SKM-1 treated with dmso at 0.1 percent for 144 hours (cell line): ENCODE data around the gene GTF3C1.

ENCODE experiments used
- DNase-seq: peaks from one replicate; lab custom pipeline; 2025; ENCODE audit not compliant: unreplicated experiment; lab: John Stamatoyannopoulos, UW

Gene GTF3C1

DNA sequence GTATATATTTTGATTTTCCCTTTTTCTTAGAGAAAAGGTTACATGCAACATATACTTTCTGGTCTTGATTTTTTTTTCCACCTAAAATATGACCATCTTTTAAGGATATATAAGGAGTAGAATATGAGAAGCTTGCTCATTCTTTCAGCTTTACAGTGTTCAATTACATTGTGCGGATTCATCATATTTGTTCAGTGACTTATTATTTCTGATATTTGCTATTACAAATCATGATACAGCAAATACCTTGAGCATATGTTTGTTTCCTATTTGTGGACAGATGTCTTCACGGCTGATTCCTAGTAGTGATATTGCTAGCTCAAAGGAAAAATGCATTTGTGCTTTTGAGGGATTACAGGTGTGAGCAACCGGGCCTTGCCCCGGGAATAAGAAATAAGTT is 18.4 kb upstream of the GTF3C1 start:
- no peak for DNase-seq

DNA sequence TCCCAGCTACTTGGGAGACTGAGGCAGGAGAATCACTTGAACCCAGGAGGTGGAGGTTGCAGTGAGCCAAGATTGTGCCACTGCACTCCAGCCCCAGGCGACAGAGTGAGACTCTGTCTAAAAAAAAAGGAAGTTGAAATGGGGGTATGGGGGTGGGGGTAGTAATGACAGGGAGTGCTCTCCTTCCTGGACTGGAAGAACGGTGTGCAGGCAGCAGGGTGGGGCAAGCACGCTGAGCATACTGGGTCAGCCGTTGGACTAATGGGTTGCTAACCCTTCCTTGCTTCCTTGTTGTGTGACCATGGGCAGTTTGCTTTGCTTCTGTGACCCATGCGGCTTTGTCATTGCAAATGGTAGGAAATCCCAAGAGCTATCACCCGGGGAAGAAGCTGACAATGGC is 16.7 kb upstream of the GTF3C1 start:
- peak; percentile 84 for DNase-seq

DNA sequence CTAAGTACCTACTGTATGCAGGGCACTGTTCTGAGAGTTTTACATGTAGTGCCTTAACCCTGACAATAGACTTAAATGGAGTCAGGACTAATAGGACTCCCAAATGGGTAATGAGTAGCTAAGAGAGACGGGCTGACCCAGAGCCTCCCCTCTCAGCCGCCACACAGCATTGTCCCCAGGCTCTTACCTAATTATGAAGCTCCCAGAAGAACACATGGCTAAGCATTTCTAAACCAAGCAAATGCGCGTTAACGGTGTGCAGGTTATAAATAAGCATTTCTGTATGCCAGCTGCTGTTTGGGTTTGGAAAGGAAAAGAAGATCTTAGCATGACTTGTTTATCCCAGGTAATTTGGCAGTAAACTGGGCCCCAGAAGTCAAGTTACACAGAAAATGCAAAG is 14.5 kb upstream of the GTF3C1 start:
- DNase-seq: no peak

DNA sequence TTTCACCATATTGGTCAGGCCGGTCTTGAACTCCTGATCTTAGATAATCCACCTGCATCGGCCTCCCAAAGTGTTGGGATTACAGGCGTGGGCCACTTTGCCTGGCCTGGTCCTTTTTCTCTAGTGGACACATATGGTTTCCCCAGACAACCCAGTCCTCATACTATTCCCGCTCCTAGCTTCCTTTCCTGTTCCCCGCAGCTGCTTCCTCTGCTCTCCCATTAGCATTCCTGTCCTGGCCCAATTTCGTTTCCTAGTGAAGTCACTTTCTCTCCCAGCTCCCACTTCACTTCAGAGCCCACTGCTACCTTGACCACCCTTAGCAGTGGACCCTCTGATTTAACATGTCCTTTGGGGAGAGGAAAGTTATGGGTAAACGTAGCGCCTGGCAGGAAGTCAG is 11.5 kb upstream of the GTF3C1 start:
- no peak for DNase-seq

DNA sequence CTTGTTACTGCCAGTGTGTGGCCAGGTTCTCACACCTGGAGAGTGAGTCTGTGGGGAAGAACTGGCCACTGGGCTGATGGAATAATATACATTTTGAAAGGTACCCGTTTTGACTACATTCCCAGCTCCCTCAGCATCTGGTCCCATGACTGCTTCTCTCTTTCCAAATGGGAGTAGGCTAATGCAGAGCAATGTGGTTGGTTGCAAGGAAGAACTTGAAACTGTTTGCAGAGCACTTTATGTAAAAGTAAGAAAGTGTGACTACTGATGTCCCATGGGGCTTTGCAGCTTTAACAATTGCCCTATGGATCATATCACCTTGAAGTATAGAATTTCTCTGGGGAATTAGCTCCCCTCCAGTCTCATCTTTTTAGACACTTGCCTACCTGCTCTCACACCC is 9.2 kb upstream of the GTF3C1 start:
- no peak for DNase-seq

DNA sequence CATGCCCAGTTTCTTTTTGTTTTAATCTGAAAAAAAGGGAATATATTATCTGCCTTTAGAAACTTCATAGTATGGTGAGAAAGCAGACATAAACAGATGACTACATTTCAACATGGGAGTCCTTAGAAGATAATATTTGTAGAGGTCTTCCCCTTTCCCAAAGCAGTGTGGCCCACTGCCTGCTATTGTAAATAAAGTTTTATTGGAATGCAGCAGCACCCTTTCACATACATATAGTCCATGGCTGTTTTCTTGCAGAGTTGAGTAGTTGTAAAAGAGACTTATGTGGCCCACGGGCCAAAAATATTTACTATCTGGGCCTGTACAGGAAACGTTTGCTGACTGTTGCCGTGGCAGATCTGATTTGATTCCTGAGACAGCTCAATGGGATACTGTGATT is 8.7 kb upstream of the GTF3C1 start:
- no peak for DNase-seq

DNA sequence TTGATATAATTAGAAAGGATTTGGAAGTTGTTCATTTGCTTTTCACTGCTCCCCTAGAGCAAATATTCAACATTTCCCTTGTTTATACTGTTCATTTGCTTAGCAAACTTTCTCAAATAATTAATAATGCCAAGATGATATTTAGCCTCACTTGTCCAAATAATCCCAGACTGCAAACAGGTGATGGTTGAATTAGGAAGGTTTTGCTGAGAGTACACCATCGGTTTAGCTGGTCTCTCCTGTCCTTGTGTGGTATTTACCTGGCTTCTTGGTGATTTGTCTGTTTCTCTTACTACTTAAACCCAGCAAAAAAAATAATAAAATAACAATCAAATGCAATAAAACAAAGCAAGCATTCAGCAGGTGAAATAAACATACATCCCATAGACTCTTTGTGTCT is 6.8 kb upstream of the GTF3C1 start:
- no peak for DNase-seq

DNA sequence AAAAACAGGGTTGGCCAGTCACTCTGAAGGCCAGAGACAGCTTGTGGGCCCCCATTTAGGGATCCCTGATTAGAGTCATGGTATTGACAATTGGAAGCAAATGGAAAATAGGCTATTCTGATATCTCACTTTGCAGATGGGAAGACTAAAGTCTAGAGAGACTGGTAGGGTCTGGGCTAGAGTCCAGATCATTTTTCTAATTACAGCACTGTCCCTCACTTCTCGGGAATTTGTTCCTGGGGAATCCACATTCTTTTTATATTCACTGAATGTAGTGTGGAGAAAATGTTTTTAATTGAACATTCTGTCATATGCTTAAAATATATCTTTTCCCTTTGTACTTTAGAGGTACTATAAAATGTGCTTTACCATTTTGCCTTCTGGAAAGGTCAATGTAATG is 1.3 kb upstream of the GTF3C1 start:
- no peak for DNase-seq

DNA sequence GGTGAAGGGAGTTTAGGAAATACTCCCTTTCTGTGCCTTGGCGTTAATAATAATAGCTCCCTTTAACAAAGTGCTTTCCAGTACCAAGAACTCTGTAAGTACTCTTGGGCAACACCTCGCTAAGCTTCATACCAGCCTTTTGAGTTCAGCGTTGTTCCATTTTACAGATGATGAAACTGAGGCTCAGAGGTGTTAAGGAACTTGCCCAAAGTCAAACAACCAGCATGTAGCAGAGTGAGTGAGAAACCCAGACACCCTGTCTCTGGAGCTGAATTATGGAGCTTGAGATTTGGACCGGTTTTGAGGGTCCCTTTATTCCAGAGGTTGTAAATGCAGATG is 838 bp upstream of the GTF3C1 start:
- no peak for DNase-seq

DNA sequence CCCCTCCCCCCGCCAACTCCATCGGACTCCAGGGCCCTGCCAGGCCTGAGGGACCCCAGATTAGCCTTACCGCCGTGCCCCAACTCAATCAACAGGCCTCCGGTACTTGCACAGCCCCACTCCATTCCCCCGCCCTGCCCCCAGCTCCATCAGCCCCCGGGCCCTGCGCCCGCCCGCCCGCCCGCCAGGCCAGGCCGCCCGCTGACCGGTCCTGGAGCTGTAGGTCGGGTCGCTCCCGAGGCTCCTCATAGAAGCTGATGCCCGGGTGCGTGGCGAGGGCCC is 308 bp downstream of the GTF3C1 start:
- no peak for DNase-seq

DNA sequence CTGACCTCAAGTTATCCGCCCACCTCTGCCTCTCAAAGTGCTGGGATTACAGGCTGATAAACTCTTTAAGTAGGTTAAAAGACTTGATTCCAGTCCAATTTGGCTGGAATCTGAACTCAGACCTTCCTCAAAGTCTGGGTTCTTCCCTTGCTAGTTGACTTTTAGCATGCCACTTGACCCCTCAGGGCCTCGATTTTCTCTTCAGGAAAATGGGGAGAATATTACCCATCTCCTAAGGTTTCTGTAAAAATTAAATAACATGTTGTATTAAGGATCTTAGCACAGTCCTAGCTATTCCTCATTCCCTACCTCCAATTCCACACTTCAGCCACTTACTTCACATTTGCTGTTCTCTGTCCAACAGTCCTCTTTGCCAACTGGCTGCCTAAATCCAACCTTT is 1.9 kb downstream of the GTF3C1 start:
- DNase-seq: no peak

DNA sequence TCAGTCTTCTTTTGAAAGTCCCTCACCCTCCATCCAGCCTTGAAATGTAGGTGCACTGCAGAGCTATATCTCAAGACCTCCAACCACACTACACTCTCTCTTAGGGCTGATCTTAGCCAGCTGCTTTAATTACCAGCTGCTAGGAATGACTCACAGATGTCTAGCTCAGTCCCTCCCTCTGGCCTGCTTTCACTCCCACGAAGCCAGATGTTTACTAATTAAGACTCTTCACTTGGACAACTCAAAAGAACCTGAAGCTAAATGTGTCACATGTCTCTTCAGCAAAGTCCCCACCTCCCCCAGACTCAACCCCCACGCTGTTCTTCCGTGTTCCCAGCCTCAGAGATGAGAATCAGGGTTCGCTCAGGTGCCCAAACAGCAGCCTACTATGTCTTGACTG is 2.6 kb downstream of the GTF3C1 start:
- no peak for DNase-seq

DNA sequence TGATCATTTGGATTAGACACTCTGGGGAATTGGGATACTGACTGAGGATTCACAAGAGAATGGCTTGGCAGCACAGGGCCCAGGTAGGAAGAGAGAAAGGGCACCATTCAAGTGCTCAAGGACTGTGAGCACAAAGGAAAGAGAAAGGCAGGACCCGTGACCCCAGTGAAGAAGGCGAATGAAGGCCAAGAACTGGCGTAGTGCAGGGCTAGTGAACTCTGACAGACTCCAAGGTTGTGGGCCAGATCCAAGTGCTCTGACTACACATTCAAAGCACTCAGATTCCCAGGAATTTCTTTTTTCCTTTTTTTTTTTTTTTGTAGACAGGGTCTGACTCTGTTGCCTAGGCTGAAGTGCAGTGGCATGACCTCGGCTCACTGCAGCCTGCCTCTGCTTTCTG is 5.0 kb downstream of the GTF3C1 start:
- no peak for DNase-seq

DNA sequence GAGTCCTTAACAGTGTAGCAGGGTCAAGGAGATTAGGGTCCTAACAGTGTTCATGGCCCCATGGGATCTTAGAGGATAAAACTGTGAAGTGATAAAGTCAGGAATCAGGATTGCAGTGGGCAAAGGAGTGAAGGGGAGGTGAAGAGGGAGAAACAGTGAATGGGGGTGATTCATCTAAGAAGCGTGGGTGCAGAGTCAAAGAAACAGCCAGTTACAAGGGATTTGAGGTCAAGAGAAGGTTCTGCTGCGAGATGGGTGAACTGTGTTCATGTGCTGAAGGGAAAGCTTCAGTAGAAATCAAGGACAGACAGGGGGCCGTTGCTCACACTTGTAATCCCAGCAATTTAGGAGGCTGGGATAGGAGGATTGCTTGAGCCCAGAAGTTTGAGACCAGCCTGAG is 5.9 kb downstream of the GTF3C1 start:
- DNase-seq: no peak

DNA sequence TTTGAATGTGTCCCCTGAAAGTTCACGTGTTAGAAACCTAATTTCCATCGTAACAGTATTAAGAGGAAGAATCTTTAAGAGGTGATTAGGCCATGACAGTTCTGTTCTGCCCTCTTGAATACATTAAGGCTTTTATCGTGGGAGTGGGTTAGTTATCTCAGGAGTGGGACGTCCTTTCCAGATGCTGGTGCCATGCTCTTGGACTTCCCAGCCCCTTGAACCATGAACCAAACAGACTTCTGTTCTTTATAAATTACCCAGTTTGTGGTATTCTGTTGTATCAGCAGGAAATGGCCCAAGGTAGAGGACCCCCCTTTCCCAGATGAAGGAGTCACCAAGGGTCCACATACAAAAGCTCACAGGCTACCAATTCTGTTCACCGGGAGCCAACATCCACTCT is 10.1 kb downstream of the GTF3C1 start:
- DNase-seq: no peak

DNA sequence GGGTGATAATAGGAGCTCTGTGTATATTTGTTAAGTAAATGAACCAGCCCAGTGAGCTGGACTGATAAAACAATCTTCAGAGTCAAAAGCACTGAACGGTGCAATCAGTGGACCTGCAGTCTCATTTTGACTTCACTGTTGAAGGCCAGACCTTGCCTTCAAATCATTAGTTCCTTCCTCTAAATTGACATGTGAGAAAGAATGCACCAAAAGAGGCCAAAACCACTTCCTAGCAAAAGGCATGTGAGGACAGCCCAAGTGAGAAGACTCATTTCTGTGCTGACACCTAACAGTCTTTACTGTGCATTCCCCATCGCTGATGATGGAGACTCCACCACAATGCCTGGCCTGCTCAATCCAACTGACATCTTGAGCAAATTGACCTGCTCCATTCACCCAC is 10.6 kb downstream of the GTF3C1 start:
- DNase-seq: no peak

DNA sequence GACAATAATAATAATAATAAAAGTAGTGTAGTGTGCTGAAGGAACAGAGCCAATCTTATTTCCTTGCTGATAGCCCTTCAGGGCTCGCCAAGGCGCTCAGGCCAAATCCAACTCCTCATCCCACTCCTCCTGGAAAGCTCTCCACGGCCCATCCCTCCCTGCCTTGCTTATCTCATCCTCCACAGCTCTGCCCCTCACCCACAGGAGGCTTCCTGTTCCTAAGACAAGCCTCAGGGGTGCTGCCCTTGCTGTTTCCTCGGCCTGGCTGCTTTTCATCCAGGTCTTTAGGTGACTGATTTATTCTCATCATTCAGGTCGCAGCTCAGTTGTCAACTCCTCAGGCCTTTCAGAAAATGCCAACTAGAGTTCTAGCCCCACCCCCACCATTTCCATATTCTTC is 11.2 kb downstream of the GTF3C1 start:
- no peak for DNase-seq

DNA sequence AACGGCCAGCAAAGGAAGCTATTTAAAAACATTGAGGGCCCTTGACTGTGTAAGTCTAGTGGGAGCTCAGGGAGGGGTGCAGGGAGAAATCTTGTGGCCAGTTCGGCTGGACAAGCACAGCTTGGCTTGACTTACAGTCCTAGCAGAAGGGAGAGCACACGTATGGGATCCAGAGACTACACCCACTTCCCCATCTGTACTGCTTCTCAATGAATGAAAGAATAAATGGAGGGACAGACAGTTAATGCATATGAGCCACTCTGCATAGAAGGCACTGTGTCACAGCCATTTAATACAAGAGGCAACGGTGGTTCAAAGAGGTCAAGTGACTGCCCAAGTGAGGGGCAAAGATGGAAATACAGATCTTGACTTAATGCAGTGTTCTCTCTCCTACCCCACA is 15.5 kb downstream of the GTF3C1 start:
- DNase-seq: no peak

DNA sequence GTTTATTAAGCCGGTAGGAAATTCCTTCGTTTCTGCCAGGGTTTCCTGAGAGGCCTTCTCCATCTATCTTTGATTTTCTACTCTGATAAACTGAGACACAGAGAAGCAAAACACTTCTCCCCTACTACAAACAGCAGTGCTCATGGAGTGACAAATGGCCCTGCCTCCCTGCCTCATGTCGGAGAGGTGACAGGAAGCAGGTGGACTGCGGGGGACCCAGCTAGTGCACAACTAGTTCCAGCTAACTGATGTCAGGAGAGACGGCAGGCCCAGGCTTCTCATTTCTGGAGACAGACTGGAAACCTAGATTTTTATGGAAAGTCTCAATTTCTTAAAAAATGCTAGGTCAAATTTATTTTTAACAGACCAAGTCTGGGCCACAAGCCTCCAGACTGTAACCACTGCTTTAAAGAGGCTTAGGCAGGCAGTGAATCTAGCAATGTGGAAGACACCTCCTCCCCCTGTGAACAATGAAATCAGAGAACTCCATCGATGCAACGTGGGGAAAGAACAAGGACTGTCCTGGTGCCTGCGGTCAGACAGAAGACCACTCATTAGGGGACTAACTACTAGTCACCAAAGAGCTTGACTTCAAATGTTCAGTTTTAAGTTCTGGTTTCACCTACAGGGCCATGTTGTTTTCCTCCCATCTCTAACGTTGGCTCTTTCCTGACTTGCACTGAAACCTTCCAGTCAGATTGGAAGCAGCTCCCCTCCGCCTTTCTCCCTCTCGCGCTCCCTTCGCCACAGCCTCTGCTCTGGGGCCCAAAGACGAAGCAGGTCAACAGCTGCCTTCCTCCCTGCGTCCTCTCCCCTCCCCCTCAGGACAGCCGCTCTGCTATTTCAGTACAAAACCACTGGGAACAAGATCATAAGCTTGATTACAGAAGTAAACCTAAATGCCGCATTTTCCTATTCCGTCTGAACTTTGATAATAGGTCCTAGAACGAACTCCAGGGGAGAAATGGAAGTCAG is 17.6 kb downstream of the GTF3C1 start:
- no peak for DNase-seq

DNA sequence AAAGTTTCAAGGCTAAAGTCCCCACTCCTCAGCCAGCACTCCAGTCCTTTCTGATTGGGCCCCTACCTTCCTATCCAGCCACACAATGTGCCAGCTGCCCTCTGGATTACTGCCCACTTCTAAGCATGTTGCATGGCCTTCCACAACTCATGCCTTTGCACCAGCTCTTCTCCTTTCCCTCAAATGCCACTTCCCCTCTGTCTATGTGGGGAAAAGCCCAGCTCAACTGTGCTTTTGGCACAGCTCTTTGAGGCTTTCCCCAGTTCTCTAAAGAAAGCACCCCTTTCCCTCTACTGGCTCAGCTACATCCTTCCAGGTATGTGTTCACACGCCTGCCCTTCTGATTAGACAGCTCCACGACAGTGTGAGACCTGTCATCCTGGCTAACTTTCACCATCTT is 18.5 kb downstream of the GTF3C1 start:
- no peak for DNase-seq

DNA sequence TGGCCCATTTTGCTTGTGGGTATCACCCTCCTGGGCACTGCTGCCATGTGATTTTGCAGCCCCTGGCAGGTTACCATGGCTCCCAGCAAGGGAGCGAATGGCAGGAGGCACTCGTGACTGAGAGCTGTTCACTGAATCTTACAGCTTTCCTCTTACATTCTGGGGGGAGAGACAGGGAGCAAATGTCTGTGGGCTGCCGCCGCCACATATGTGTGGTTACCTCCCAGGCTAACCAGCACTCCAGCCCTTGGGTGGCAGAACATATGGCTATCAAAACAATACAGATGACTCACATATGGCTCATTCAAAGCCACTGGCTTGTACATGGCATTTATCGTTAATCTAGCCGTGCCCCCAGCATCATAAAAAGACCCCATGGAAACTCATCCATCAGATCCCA is 19.8 kb downstream of the GTF3C1 start:
- no peak for DNase-seq

DNA sequence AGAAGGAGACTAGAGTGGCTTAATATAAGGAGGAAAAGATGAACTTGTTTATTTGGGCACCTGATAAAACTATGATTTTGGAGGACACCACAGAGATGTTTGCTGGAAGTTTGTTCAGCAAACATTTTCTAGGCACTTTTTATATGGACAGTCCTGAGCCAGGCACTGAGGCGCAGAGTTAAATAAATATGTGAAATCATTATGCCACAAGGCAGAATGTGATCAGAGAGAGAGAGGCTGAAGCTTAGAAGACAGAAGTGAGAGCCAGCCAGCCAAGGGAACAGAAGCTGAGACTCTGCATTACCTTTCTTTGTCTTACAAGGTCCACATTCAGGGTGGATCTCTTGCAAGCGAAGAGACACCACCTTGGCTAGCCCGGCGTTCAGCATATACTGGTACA is 21.4 kb downstream of the GTF3C1 start:
- DNase-seq: no peak

DNA sequence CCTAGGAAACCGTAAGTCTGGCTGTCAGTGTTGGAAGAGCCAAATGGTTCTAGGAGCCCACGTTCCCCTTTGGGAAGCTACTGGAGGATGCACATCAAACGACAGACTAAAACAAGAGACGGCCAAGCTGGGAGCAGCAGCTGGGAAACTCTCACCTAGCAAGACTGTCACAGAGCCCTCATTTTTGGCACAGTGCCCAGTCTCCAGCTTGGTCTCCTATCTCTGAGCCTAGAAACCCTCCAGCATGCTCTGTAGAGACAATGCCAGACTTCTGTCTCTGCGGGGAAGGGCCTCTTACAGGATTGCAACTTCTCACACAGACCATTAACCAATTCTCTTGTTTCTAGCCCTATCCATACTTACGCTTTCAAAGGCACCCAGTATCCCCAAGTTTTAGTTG is 23.5 kb downstream of the GTF3C1 start:
- no peak for DNase-seq
